Activated T-helper 1 cell treated with anti-CD3 and anti-CD28 coated beads, Interleukin-12 subunit alpha, Interleukin-12 subunit beta, Interleukin-2, Interleukin-4 antibody, amounts not matched to agents 30 ng/mL and 10 ng/mL and 1 ng/mL, durations not matched to agents 14 hours and 24 hours and 36 hours (primary cell): ENCODE results near the gene TLX2. TPM values are rescaled to one million over a fixed set of nuclear protein-coding genes. Genes with fewer than 3 reads are reported as not detected.
"Not testable (repeated sequence)": the region's sequence is repeated elsewhere in the genome, so short reads cannot be mapped to it uniquely, and the experiment has no call there.

ENCODE experiments used
- DNase-seq: peaks from one replicate; pipeline ENCODE4 v3.0.0; 2021; ENCODE audit warnings: low spot score
- H3K27ac Mint-ChIP-seq: one replicate; pipeline ENCODE4 v1.8.0; 2021; ENCODE audit warnings: mild to moderate bottlenecking, mixed read lengths
- H3K27me3 Mint-ChIP-seq: one replicate; pipeline ENCODE4 v1.8.0; 2022; ENCODE audit warnings: mild to moderate bottlenecking, moderate library complexity, mixed read lengths; ENCODE audit not compliant: insufficient read depth
- H3K36me3 Mint-ChIP-seq: one replicate; pipeline ENCODE4 v1.8.0; 2021; ENCODE audit warnings: low read depth, mixed read lengths
- H3K4me1 Mint-ChIP-seq: one replicate; pipeline ENCODE4 v1.8.0; 2021; ENCODE audit warnings: low read depth, mixed read lengths
- H3K4me3 Mint-ChIP-seq: one replicate; pipeline ENCODE4 v1.8.0; 2021; ENCODE audit warnings: mild to moderate bottlenecking, moderate library complexity, mixed read lengths
- H3K9me3 Mint-ChIP-seq: one replicate; pipeline ENCODE4 v1.8.0; 2021; ENCODE audit warnings: mixed read lengths
- intact Hi-C: fragments of 100-400 bp; cut with micrococcal nuclease; formaldehyde crosslinking; loops from one replicate; pipeline ENCODE4 v1.15.1; 2024
- total RNA-seq: library from RNA; stranded (reverse); gene quantifications from 2 replicates; pipeline ENCODE4 v1.2.3, GENCODE V29; 2022

Gene TLX2
- total RNA-seq, 1 donor from 2014 or later = 1.5 TPM

- not testable (repeated sequence) for H3K9me3 Mint-ChIP-seq, DNase-seq, H3K27me3 Mint-ChIP-seq
- intact Hi-C loops = loop anchor here (1.0 kb wide), 12 partner anchors 11 to 746 kb away; partner anchors contain the start of genes AUP1, C2orf81, DOK1 and HTRA2
- peak overlapping the region; percentile 99 for H3K27ac Mint-ChIP-seq
- peaks cover 28% of the 10 kb centered on the region for H3K36me3 Mint-ChIP-seq
- H3K4me1 Mint-ChIP-seq = peaks cover 35% of the 10 kb centered on the region
- H3K4me3 Mint-ChIP-seq = peak overlapping the region; percentile 99
These were observed 30.5 kb upstream of the TLX2 start for GRCh38 chr2:74483675-74484164.

DNA sequence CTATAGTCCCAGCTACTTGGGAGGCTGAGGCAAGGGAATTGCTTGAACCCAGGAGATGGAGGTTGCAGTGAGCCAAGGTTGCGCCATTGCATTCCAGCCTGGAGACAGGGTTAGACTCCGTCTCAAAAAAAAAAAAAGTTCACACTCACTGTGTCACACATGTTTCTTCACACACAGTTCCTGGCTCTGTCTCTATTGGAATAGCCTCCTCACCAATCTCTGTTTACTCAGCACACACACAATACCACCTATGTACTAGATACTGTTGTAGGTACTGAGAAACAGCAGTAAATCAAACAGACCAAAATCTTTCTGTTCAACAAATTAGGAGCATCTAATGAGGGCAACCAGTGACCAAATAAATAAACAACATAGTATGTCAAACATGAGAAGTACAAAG lies 28.1 kb upstream of the TLX2 start:
- intact Hi-C loops = no loop called here
- H3K9me3 Mint-ChIP-seq = no peaks in the 10 kb centered on the region
- peaks cover 18% of the 10 kb centered on the region for H3K4me1 Mint-ChIP-seq
- H3K4me3 Mint-ChIP-seq = no peak overlapping the region
- no peak overlapping the region for H3K27ac Mint-ChIP-seq
- H3K36me3 Mint-ChIP-seq = peaks cover 30% of the 10 kb centered on the region
- no peaks in the 10 kb centered on the region for H3K27me3 Mint-ChIP-seq
- DNase-seq = no peak

- H3K36me3 Mint-ChIP-seq = peaks cover 42% of the 10 kb centered on the region
- no peak overlapping the region for H3K27ac Mint-ChIP-seq
These were observed 25.4 kb upstream of the TLX2 start for GRCh38 chr2:74488643-74489481.

GRCh38 chr2:74489906-74490305 lies 24.3 kb upstream of the TLX2 start:
- DNase-seq = no peak
- Mint-ChIP-seq H3K27ac (no peak overlapping the region), H3K27me3 (no peaks in the 10 kb centered on the region), H3K36me3 (peaks cover 48% of the 10 kb centered on the region), H3K4me1 (no peaks in the 10 kb centered on the region), H3K4me3 (no peak overlapping the region), H3K9me3 (no peaks in the 10 kb centered on the region)
- intact Hi-C loops = no loop called here

More at GRCh38 chr2:74488643-74489481, 25.4 kb upstream of the TLX2 start:
- Mint-ChIP-seq H3K4me3 (no peak overlapping the region), H3K4me1 (peaks cover 5% of the 10 kb centered on the region), H3K9me3 (no peaks in the 10 kb centered on the region), H3K27me3 (no peaks in the 10 kb centered on the region)
- intact Hi-C loops = no loop called here
- DNase-seq = no peak

DNA sequence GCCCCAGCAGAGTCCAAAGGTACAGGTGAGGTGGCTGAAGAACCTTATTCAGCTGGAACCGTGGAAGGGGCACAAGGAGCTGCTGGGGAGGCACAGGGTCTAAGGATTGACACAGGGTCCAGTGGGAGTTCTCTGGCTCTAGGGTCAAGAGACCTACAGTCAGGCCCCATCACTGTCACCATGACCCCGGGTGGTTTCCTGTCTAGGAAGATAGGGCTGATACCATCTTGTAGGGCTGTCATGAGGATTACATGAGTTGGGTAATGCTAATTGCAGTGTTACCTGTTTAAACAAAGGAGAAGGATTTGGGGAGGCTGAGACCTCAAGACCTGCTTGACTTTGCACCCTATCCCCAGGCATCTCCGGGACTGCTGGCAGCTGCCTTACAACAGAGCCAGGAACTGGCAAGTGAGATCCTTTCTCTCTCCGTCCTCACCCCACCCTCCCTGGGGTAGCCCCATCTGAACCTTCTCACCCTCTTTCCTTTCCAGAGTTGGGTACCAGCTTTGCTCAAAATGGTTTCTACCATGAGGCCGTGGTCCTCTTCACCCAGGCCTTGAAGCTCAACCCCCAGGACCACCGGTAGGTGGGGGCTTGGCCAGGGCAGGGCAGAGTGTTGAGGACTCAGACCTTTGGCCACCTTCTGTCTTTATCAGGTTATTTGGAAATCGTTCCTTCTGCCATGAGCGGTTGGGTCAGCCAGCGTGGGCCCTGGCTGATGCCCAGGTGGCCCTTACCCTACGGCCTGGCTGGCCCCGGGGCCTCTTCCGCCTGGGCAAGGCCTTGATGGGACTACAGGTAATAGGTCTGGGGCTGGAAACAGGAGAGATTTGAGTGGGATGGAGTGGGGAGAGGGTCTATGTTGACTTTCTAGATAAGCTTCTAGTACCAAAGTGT lies 22.4 kb upstream of the TLX2 start:
- DNase-seq = no peak
- intact Hi-C loops = no loop called here

GRCh38 chr2:74493546-74493945 lies 20.7 kb upstream of the TLX2 start:
- Mint-ChIP-seq H3K27ac (no peak overlapping the region), H3K36me3 (peaks cover 49% of the 10 kb centered on the region), H3K4me1 (peaks cover 13% of the 10 kb centered on the region), H3K27me3 (peaks cover 9% of the 10 kb centered on the region), H3K9me3 (no peaks in the 10 kb centered on the region), H3K4me3 (no peak overlapping the region)
- intact Hi-C loops = no loop called here
- DNase-seq = no peak

More for the DNA sequence above, 22.4 kb upstream of the TLX2 start:
- peaks cover 45% of the 10 kb centered on the region for H3K36me3 Mint-ChIP-seq
- no peak overlapping the region for H3K4me3 Mint-ChIP-seq
- no peaks in the 10 kb centered on the region for H3K4me1 Mint-ChIP-seq
- no peaks in the 10 kb centered on the region for H3K9me3 Mint-ChIP-seq
- no peak overlapping the region for H3K27ac Mint-ChIP-seq
- H3K27me3 Mint-ChIP-seq = peaks cover 1% of the 10 kb centered on the region

- Mint-ChIP-seq H3K27me3 (peaks cover 22% of the 10 kb centered on the region), H3K9me3 (no peaks in the 10 kb centered on the region), H3K27ac (no peak overlapping the region), H3K36me3 (peaks cover 45% of the 10 kb centered on the region), H3K4me1 (peaks cover 26% of the 10 kb centered on the region), H3K4me3 (no peak overlapping the region)
- no peak for DNase-seq
- intact Hi-C loops = no loop called here
These were observed 18.8 kb upstream of the TLX2 start for GRCh38 chr2:74495440-74495839.

- peaks cover 35% of the 10 kb centered on the region for H3K4me1 Mint-ChIP-seq
- peaks cover 43% of the 10 kb centered on the region for H3K36me3 Mint-ChIP-seq
- H3K4me3 Mint-ChIP-seq = peak overlapping the region; percentile 93
- DNase-seq = no peak
- H3K9me3 Mint-ChIP-seq = no peaks in the 10 kb centered on the region
- intact Hi-C loops = no loop called here
- H3K27me3 Mint-ChIP-seq = peaks cover 38% of the 10 kb centered on the region
- peak overlapping the region; percentile 52 for H3K27ac Mint-ChIP-seq
These were observed 17.1 kb upstream of the TLX2 start for GRCh38 chr2:74496997-74497776.

DNA sequence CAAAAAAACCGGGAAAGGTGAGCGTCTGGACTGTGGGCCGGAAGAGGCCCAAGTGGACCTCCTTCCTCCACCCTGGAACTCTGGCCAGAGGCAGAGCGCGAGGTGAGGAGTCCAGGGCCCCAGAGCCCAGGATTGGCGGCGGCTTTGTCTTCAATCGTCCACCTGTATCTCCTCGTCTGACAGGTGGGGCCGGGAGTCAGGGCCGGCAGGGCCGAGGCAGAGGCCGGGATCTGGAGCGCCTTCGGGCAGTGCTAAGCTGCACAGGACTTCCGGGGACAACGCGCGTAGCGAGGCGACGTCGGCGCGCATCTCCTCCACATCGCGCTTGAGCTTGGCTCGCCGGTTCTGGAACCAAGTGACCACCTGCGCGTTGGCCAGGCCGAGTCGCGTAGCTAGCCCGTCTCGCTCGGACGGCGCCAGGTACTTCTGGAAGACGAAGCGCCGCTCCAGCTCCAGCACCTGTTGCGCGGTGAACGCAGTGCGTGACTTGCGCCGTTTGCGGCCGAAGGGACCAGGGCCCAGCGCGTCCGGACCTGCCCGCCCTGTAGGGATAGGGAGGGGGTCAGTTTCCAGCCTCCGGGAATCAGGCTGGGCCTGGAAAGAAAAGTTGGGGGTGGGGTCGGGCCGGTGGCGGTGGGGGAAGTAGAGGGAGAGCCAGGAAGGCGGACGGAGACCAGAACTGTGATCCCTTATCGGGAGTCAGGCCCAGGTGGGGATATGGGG lies 16.3 kb upstream of the TLX2 start:
- no peaks in the 10 kb centered on the region for H3K9me3 Mint-ChIP-seq
- DNase-seq = no peak
- peaks cover 42% of the 10 kb centered on the region for H3K4me1 Mint-ChIP-seq
- peak overlapping the region; percentile 93 for H3K4me3 Mint-ChIP-seq
- peaks cover 44% of the 10 kb centered on the region for H3K27me3 Mint-ChIP-seq
- H3K36me3 Mint-ChIP-seq = peaks cover 42% of the 10 kb centered on the region
- intact Hi-C loops = loop anchor here (1.0 kb wide), 4 partner anchors 9 to 31 kb away; partner anchors contain the start of genes AUP1, HTRA2, PCGF1 and TLX2
- peak overlapping the region; percentile 85 for H3K27ac Mint-ChIP-seq

GRCh38 chr2:74498500-74499266 lies 15.6 kb upstream of the TLX2 start:
- H3K9me3 Mint-ChIP-seq = no peaks in the 10 kb centered on the region
- H3K27me3 Mint-ChIP-seq = peaks cover 44% of the 10 kb centered on the region
- H3K36me3 Mint-ChIP-seq = peaks cover 38% of the 10 kb centered on the region
- intact Hi-C loops = loop anchor here (1.0 kb wide), 4 partner anchors 9 to 31 kb away; partner anchors contain the start of genes AUP1, HTRA2, PCGF1 and TLX2
- peak overlapping the region; percentile 85 for H3K27ac Mint-ChIP-seq
- no peak for DNase-seq
- H3K4me3 Mint-ChIP-seq = peak overlapping the region; percentile 93
- peaks cover 48% of the 10 kb centered on the region for H3K4me1 Mint-ChIP-seq

GRCh38 chr2:74499267-74499939 lies 14.8 kb upstream of the TLX2 start, which contains the start of gene LBX2:
TSS of gene LBX2 (minus strand) at chr2:74499603. CDS start at chr2:74499537, 66 bp downstream.
- Mint-ChIP-seq H3K27me3 (peaks cover 46% of the 10 kb centered on the region), H3K27ac (peak within 1 kb of the TSS; percentile 85), H3K36me3 (peaks cover 32% of the 10 kb centered on the region), H3K9me3 (no peaks in the 10 kb centered on the region), H3K4me3 (peak within 1 kb of the TSS; percentile 93), H3K4me1 (peaks cover 50% of the 10 kb centered on the region)
- no peak for DNase-seq
- intact Hi-C loops = no loop called here
